ENCODE data around the gene RGS1. TPM values are rescaled to one million over a fixed set of nuclear protein-coding genes. Genes with fewer than 3 reads are reported as not detected.

Gene RGS1
- polyA plus RNA-seq, 3 donors, result 3.9 to 27.9 (median 7.5) TPM

GRCh38 chr1:192602757-192603156, 27.2 kb downstream of the RGS1 start:
- no peak overlapping the region for H3K27ac ChIP-seq (ENCODE audit: low read depth, low read length)
- 76 to 83% (median 77%) methylated on average over 1 of the region's 1 CpG for WGBS, 3 donors

- no peak overlapping the region for H3K27ac ChIP-seq (ENCODE audit: low read depth, low read length)
- 62 to 82% (median 77%) methylated on average over 3 of the region's 3 CpGs for WGBS, 3 donors
Observed at GRCh38 chr1:192603218-192603787, 27.7 kb downstream of the RGS1 start.

- no peak overlapping the region for H3K27ac ChIP-seq (ENCODE audit: low read depth, low read length)
- WGBS, 3 donors, result 53 to 82% (median 59%) methylated on average over 3 of the region's 3 CpGs
Observed at GRCh38 chr1:192604979-192605620, 29.5 kb downstream of the RGS1 start.

- H3K27ac ChIP-seq (ENCODE audit: low read depth, low read length), result no peak overlapping the region
- 84 to 87% (median 84%) methylated on average over 2 of the region's 2 CpGs for WGBS, 3 donors
Observed at GRCh38 chr1:192608671-192609070, 33.1 kb downstream of the RGS1 start.

- no peak overlapping the region for H3K27ac ChIP-seq (ENCODE audit: low read depth, low read length)
- 59 to 66% (median 63%) methylated on average over 12 of the region's 12 CpGs for WGBS, 3 donors
Observed at GRCh38 chr1:192609110-192610079, 33.8 kb downstream of the RGS1 start.

GRCh38 chr1:192610112-192610889, 34.7 kb downstream of the RGS1 start:
- no peak overlapping the region for H3K27ac ChIP-seq (ENCODE audit: low read depth, low read length)
- 31 to 61% (median 53%) methylated on average over 3 of the region's 3 CpGs for WGBS, 3 donors

- WGBS, 3 donors, result 97 to 100% (median 98%) methylated on average over 1 of the region's 1 CpG
- no peak overlapping the region for H3K27ac ChIP-seq (ENCODE audit: low read depth, low read length)
Observed at GRCh38 chr1:192615055-192615454, 39.5 kb downstream of the RGS1 start.

- H3K27ac ChIP-seq (ENCODE audit: low read depth, low read length), result no peak overlapping the region
Observed at GRCh38 chr1:192620071-192620635, 44.6 kb downstream of the RGS1 start.

- H3K27ac ChIP-seq (ENCODE audit: low read depth, low read length), result no peak overlapping the region
- 41 to 67% (median 50%) methylated on average over 3 of the region's 3 CpGs for WGBS, 3 donors
Observed at GRCh38 chr1:192626366-192627179, 51.0 kb downstream of the RGS1 start.

- WGBS, 3 donors, result 89 to 91% (median 91%) methylated on average over 5 of the region's 5 CpGs
- H3K27ac ChIP-seq (ENCODE audit: low read depth, low read length), result no peak overlapping the region
Observed at GRCh38 chr1:192627901-192628300, 52.3 kb downstream of the RGS1 start.

- no peak overlapping the region for H3K27ac ChIP-seq (ENCODE audit: low read depth, low read length)
- WGBS, 3 donors, result 93 to 97% (median 94%) methylated on average over 1 of the region's 1 CpG
Observed at GRCh38 chr1:192628396-192629057, 53.0 kb downstream of the RGS1 start.

- H3K27ac ChIP-seq (ENCODE audit: low read depth, low read length), result no peak overlapping the region
- 63 to 75% (median 70%) methylated on average over 3 of the region's 3 CpGs for WGBS, 3 donors
Observed at GRCh38 chr1:192629612-192630011, 54.0 kb downstream of the RGS1 start.

Other genes with a start within 250 kb of the RGS1 start
- under 1 TPM; 0.05 to 0.45 (median 0.37) TPM for gene RGS13, start 60.4 kb downstream of the RGS1 start, polyA plus RNA-seq
- 100 to 1,000 TPM in 2 of 3 donors, 10 to 100 TPM in 1; 92.3 to 630 (median 327) TPM for gene RGS2, start 233.3 kb downstream of the RGS1 start, polyA plus RNA-seq